LNCaP clone FGC (cell line): ENCODE data around the gene MBNL2.
A peak's percentile ranks its signal among the peaks of the same experiment; 100 is the strongest.
"Not testable (repeated sequence)": the region's sequence is repeated elsewhere in the genome, so short reads cannot be mapped to it uniquely, and the experiment has no call there.

Experiments
- DNase-seq: peaks from one replicate; pipeline ENCODE4 v3.0.0-alpha.2; 2011; ENCODE audit warnings: low read depth
- H3K4me3 ChIP-seq: 2 replicates; pipeline ENCODE4 v1.5.1; 2011; ENCODE audit warnings: mild to moderate bottlenecking, low read depth, low read length, control low read depth
- CTCF ChIP-seq: IDR thresholded peaks from 2 replicates; pipeline ENCODE4 v1.5.1; 2012; ENCODE audit warnings: mild to moderate bottlenecking; ENCODE audit not compliant: control insufficient read depth, insufficient read depth; ENCODE audit errors: extremely low read depth

The MBNL2 gene

GRCh38 chr13:97205982-97206381, 16.2 kb upstream of the MBNL2 start:
- no peak for DNase-seq
- TF ChIP-seq CTCF: no peak
- H3K4me3 ChIP-seq: no peak overlapping the region

GRCh38 chr13:97207252-97207651, 14.9 kb upstream of the MBNL2 start:
- H3K4me3 ChIP-seq, DNase-seq: not testable (repeated sequence)

- no peak for DNase-seq
- TF ChIP-seq CTCF: no peak
Measured at GRCh38 chr13:97211300-97211699, 10.8 kb upstream of the MBNL2 start.

GRCh38 chr13:97212004-97212403, 10.1 kb upstream of the MBNL2 start:
- no peak for TF ChIP-seq CTCF
- no peak for DNase-seq
- H3K4me3 ChIP-seq: no peak overlapping the region

More at GRCh38 chr13:97211300-97211699, 10.8 kb upstream of the MBNL2 start:
- no peak overlapping the region for H3K4me3 ChIP-seq

GRCh38 chr13:97212601-97213040, 9.5 kb upstream of the MBNL2 start:
- peak; percentile 54 for TF ChIP-seq CTCF
- DNase-seq: no peak
- no peak overlapping the region for H3K4me3 ChIP-seq

- H3K4me3 ChIP-seq: no peak overlapping the region
- no peak for DNase-seq
- no peak for TF ChIP-seq CTCF
Measured at GRCh38 chr13:97214921-97215320, 7.2 kb upstream of the MBNL2 start.

GRCh38 chr13:97215325-97215724, 6.8 kb upstream of the MBNL2 start:
- DNase-seq: no peak
- TF ChIP-seq CTCF: no peak
- no peak overlapping the region for H3K4me3 ChIP-seq
